Hippocampal formation (tissue), 2 donors: ENCODE data around the gene CYB561A3.

Experiments used
- DNase-seq, 2 donors: peaks; one replicate each; lab custom pipeline; 2025; lab: John Stamatoyannopoulos, UW

CYB561A3 gene

GRCh38 chr11:61369372-61370348, 8.0 kb upstream of the CYB561A3 start:
- no peak for DNase-seq

GRCh38 chr11:61368646-61369045, 7.0 kb upstream of the CYB561A3 start:
- DNase-seq = no peak

GRCh38 chr11:61367406-61367805, 5.7 kb upstream of the CYB561A3 start:
- no peak for DNase-seq

GRCh38 chr11:61364012-61364675, 2.5 kb upstream of the CYB561A3 start:
- no peak for DNase-seq

- DNase-seq = no peak
Measured at GRCh38 chr11:61362542-61362875, 827 bp upstream of the CYB561A3 start.

GRCh38 chr11:61361237-61361740, 393 bp downstream of the CYB561A3 start:
- DNase-seq = no peak

- DNase-seq = no peak
Measured at GRCh38 chr11:61359516-61359915, 2.2 kb downstream of the CYB561A3 start.

- no peak for DNase-seq
Measured at GRCh38 chr11:61358566-61358965, 3.1 kb downstream of the CYB561A3 start.

GRCh38 chr11:61357894-61358239, 3.8 kb downstream of the CYB561A3 start:
- no peak for DNase-seq

GRCh38 chr11:61357233-61357893, 4.3 kb downstream of the CYB561A3 start:
- DNase-seq = no peak

- DNase-seq = no peak
Measured at GRCh38 chr11:61356706-61357105, 5.0 kb downstream of the CYB561A3 start.

GRCh38 chr11:61354208-61354607, 7.5 kb downstream of the CYB561A3 start:
- DNase-seq = no peak

- no peak for DNase-seq
Measured at GRCh38 chr11:61353131-61354067, 8.3 kb downstream of the CYB561A3 start.

GRCh38 chr11:61352038-61352437, 9.6 kb downstream of the CYB561A3 start:
- DNase-seq = no peak

GRCh38 chr11:61350803-61351202, 10.9 kb downstream of the CYB561A3 start:
- no peak for DNase-seq

- DNase-seq = no peak
Measured at GRCh38 chr11:61350336-61350735, 11.3 kb downstream of the CYB561A3 start.

- no peak for DNase-seq
Measured at GRCh38 chr11:61349916-61350315, 11.8 kb downstream of the CYB561A3 start.

- DNase-seq = no peak
Measured at GRCh38 chr11:61349189-61349751, 12.4 kb downstream of the CYB561A3 start.

GRCh38 chr11:61347916-61348461, 13.7 kb downstream of the CYB561A3 start:
- DNase-seq = no peak

GRCh38 chr11:61345954-61346843, 15.5 kb downstream of the CYB561A3 start:
- DNase-seq = no peak
